Measurements from ENCODE around the gene SLX1A.
"Not testable (repeated sequence)": the region's sequence is repeated elsewhere in the genome, so short reads cannot be mapped to it uniquely, and the experiment has no call there.

GRCh38 chr16:30168746-30169145, 24.9 kb upstream of the SLX1A start:
- TF ChIP-seq CHD2 (IDR thresholded peaks at IDR 0.05; ENCODE audit: low read depth, low read length); ATF3 (IDR thresholded peaks at IDR 0.05); ATF3 (CRISPR knock-in tag; conservative IDR thresholded peaks at IDR 0.05); JUNB (CRISPR knock-in tag; conservative IDR thresholded peaks at IDR 0.05); VEZF1 (CRISPR knock-in tag; IDR thresholded peaks at IDR 0.05); GABPB1 (CRISPR knock-in tag; IDR thresholded peaks at IDR 0.05); CTCF (IDR thresholded peaks at IDR 0.05 in 2 of 3, conservative IDR thresholded peaks at IDR 0.05 in 1 of 3; ENCODE audit: insufficient read depth in 2 of 3, low read depth in 1 of 3, low read length in 3 of 3); ZNF583 (CRISPR knock-in tag; IDR thresholded peaks at IDR 0.05); ZNF121 (CRISPR knock-in tag; conservative IDR thresholded peaks at IDR 0.05); SP1 (CRISPR knock-in tag; IDR thresholded peaks at IDR 0.05); SIN3B (IDR thresholded peaks at IDR 0.05; ENCODE audit: low read depth); TEAD2 (tag; IDR thresholded peaks at IDR 0.05): not testable (repeated sequence)

All from K562 (cell line).